Raji (cell line): ENCODE results near the gene SERTAD1.

Source experiments
- POLR2A ChIP-seq: IDR thresholded peaks from 2 replicates; pipeline ENCODE4 v1.6.1; 2011; ENCODE audit warnings: low read depth, low read length, control low read depth; ENCODE audit not compliant: insufficient read depth

Gene SERTAD1

GRCh38 chr19:40417643-40417981, 8.2 kb downstream of the SERTAD1 start:
- TF ChIP-seq POLR2A, result no peak

GRCh38 chr19:40416918-40417642, 8.7 kb downstream of the SERTAD1 start:
- TF ChIP-seq POLR2A, result no peak

GRCh38 chr19:40415768-40416167, 10.0 kb downstream of the SERTAD1 start:
- TF ChIP-seq POLR2A, result no peak

GRCh38 chr19:40414542-40415535, 11.0 kb downstream of the SERTAD1 start:
- no peak for TF ChIP-seq POLR2A

GRCh38 chr19:40413291-40413845, 12.4 kb downstream of the SERTAD1 start, which contains the start of gene PRX:
TSS of gene PRX (minus strand) at chr19:40413378. CDS start at chr19:40407932, 5,446 bp downstream.
- TF ChIP-seq POLR2A, result no peak

GRCh38 chr19:40412866-40413265, 12.9 kb downstream of the SERTAD1 start:
- no peak for TF ChIP-seq POLR2A

- no peak for TF ChIP-seq POLR2A
Observed at GRCh38 chr19:40411958-40412499, 13.8 kb downstream of the SERTAD1 start.

GRCh38 chr19:40411125-40411842, 14.5 kb downstream of the SERTAD1 start:
- no peak for TF ChIP-seq POLR2A

GRCh38 chr19:40410030-40410389, 15.8 kb downstream of the SERTAD1 start:
- TF ChIP-seq POLR2A, result no peak

GRCh38 chr19:40407714-40408597, 17.8 kb downstream of the SERTAD1 start:
- no peak for TF ChIP-seq POLR2A

- no peak; the same call in 1 of the 2 replicates for TF ChIP-seq POLR2A
Observed at GRCh38 chr19:40403262-40403984, 22.4 kb downstream of the SERTAD1 start.

- TF ChIP-seq POLR2A, result no peak
Observed at GRCh38 chr19:40400559-40400958, 25.2 kb downstream of the SERTAD1 start.

- no peak for TF ChIP-seq POLR2A
Observed at GRCh38 chr19:40398417-40399131, 27.2 kb downstream of the SERTAD1 start.

- TF ChIP-seq POLR2A, result no peak
Observed at GRCh38 chr19:40397568-40397906, 28.3 kb downstream of the SERTAD1 start.
